SU-DHL-6 (cell line): ENCODE measurements around the gene ZSWIM5.
"Not testable (repeated sequence)": the region's sequence is repeated elsewhere in the genome, so short reads cannot be mapped to it uniquely, and the experiment has no call there.

Experiments
- H2AFZ ChIP-seq: fragments of 200-600 bp; sonication (generic); 2 replicates; pipeline ENCODE4 v1.6.1; 2014; ENCODE audit warnings: low read depth, mild to moderate bottlenecking, moderate library complexity, mixed read lengths, antibody characterized with exemption, low read length; ENCODE audit not compliant: severe bottlenecking
- H3F3A ChIP-seq: fragments of 200-600 bp; shearing (Covaris generic); 2 replicates; pipeline ENCODE4 v1.6.0; 2016; ENCODE audit warnings: antibody characterized with exemption, mild to moderate bottlenecking; ENCODE audit not compliant: insufficient read depth
- H3K27ac ChIP-seq: fragments of 200-600 bp; sonication (generic); 2 replicates; pipeline ENCODE4 v1.5.1; 2016; ENCODE audit warnings: low read depth, mild to moderate bottlenecking, low read length, moderate library complexity, mixed read lengths
- H3K27me3 ChIP-seq: fragments of 200-600 bp; sonication (generic), shearing (Covaris generic); 2 replicates; pipeline ENCODE4 v1.6.0; 2014; ENCODE audit warnings: mild to moderate bottlenecking, low read length
- H3K36me3 ChIP-seq: fragments of 200-600 bp; sonication (generic); 2 replicates; pipeline ENCODE4 v1.6.1; 2014; ENCODE audit warnings: mild to moderate bottlenecking, low read length, mixed read lengths
- H3K4me2 ChIP-seq: fragments of 300-600, 200-600 bp; shearing (Covaris generic), sonication (generic); 2 replicates; pipeline ENCODE4 v1.6.0; 2014; ENCODE audit warnings: low read length, low read depth, mild to moderate bottlenecking; ENCODE audit not compliant: poor library complexity, severe bottlenecking
- H3K4me3 ChIP-seq: fragments of 200-600 bp; sonication (generic); 2 replicates; pipeline ENCODE4 v1.5.1; 2014; ENCODE audit warnings: antibody characterized with exemption, low read length, mild to moderate bottlenecking, mixed read lengths; ENCODE audit not compliant: insufficient read depth, poor library complexity, severe bottlenecking
- H3K79me2 ChIP-seq: fragments of 200-600 bp; sonication (generic); 2 replicates; pipeline ENCODE4 v1.6.1; 2014; ENCODE audit warnings: mild to moderate bottlenecking, low read length, moderate library complexity; ENCODE audit not compliant: insufficient read depth
- H3K9ac ChIP-seq: fragments of 200-600 bp; sonication (generic); 2 replicates; pipeline ENCODE4 v1.7.0; 2014; ENCODE audit warnings: mild to moderate bottlenecking, low read length
- H3K9me2 ChIP-seq: fragments of 200-600 bp; sonication (generic); replicated peaks from 2 replicates; pipeline ENCODE4 v1.6.1; 2014; ENCODE audit warnings: low read length; ENCODE audit not compliant: insufficient read depth
- H3K9me3 ChIP-seq: fragments of 200-600 bp; sonication (generic); 2 replicates; pipeline ENCODE4 v1.6.1; 2014; ENCODE audit warnings: low read length, mixed read lengths; ENCODE audit not compliant: insufficient read depth
- H4K20me1 ChIP-seq: fragments of 200-600 bp; sonication (generic); 2 replicates; pipeline ENCODE4 v1.6.1; 2014; ENCODE audit warnings: low read depth, mild to moderate bottlenecking, antibody characterized with exemption, low read length, moderate library complexity, mixed read lengths
- EZH2phosphoT487 ChIP-seq: fragments of 200-600 bp; sonication (generic), shearing (Covaris generic); conservative IDR thresholded peaks from 2 replicates; pipeline ENCODE4 v1.6.1; 2018; ENCODE audit warnings: mild to moderate bottlenecking, antibody characterized with exemption, low read length, moderate library complexity, mixed read lengths
- TF ChIP-seq, protein P1 (sequence below): fragments of 200-600 bp; sonication (generic); IDR thresholded peaks from one replicate; pipeline ENCODE4 v1.5.1; 2017; ENCODE audit warnings: antibody characterized with exemption, mild to moderate bottlenecking, low read length, moderate library complexity; ENCODE audit not compliant: insufficient read depth, poor library complexity, severe bottlenecking

Gene ZSWIM5

DNA sequence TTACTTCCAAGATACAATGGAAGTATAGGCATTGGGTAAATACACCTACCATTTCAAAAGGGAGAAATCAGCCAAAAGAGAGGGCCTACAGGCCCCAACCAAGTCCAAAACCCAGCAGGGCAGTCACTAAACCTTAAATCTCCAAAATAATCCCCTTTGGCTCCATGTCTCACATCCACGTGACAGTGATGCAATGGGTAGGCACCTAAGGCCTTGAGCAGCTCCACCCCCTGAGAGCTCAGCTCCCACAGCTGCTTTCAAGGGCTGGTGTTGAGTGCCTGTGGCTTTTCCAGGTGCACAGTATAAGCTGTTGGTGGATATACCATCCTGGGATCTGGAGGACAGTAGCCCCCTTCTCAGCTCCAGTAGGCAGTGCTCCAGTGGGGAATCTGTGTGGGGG, 121.8 kb downstream of the ZSWIM5 start:
- no peaks in the 10 kb centered on the region for H3K79me2 ChIP-seq
- no peaks in the 10 kb centered on the region for H3K36me3 ChIP-seq
- no peak for TF ChIP-seq EZH2phosphoT487
- TF ChIP-seq, protein P1, sequence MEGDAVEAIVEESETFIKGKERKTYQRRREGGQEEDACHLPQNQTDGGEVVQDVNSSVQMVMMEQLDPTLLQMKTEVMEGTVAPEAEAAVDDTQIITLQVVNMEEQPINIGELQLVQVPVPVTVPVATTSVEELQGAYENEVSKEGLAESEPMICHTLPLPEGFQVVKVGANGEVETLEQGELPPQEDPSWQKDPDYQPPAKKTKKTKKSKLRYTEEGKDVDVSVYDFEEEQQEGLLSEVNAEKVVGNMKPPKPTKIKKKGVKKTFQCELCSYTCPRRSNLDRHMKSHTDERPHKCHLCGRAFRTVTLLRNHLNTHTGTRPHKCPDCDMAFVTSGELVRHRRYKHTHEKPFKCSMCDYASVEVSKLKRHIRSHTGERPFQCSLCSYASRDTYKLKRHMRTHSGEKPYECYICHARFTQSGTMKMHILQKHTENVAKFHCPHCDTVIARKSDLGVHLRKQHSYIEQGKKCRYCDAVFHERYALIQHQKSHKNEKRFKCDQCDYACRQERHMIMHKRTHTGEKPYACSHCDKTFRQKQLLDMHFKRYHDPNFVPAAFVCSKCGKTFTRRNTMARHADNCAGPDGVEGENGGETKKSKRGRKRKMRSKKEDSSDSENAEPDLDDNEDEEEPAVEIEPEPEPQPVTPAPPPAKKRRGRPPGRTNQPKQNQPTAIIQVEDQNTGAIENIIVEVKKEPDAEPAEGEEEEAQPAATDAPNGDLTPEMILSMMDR: no peak
- no peaks in the 10 kb centered on the region for H3K27me3 ChIP-seq
- H3K9me2 ChIP-seq: no peaks in the 10 kb centered on the region
- no peak overlapping the region for H3K4me2 ChIP-seq
- H3K9ac ChIP-seq: no peak overlapping the region
- no peak overlapping the region for H3K4me3 ChIP-seq
- no peaks in the 10 kb centered on the region for H3F3A ChIP-seq
- H2AFZ ChIP-seq: no peak overlapping the region
- no peaks in the 10 kb centered on the region for H4K20me1 ChIP-seq
- H3K27ac ChIP-seq: no peak overlapping the region
- H3K9me3 ChIP-seq: no peaks in the 10 kb centered on the region

DNA sequence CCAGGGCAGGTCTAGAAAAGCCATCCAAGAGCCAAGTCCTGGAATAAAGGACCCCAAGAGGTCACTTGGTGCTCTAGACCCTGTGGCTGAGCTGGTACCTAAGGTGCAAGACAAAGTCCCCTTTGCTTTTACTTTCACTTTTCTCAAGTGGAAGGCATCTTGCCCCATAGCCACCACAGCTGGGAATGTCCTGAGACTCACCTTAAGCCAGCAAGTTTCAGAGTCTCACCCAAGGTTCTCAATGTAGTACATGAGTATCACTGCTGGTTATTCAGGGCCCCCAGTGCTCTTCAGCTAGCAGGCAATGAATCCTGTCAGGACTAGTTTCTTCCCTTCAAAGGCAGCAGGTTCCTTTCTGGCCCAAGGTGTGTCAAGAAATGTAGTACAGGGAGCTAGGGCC, 126.9 kb downstream of the ZSWIM5 start:
- Histone ChIP-seq H3K9me3 (no peaks in the 10 kb centered on the region), H3K36me3 (no peaks in the 10 kb centered on the region), H2AFZ (no peak overlapping the region), H3K4me3 (no peak overlapping the region), H3K27me3 (no peaks in the 10 kb centered on the region), H3F3A (no peaks in the 10 kb centered on the region), H4K20me1 (no peaks in the 10 kb centered on the region), H3K79me2 (no peaks in the 10 kb centered on the region), H3K27ac (no peak overlapping the region), H3K9me2 (no peaks in the 10 kb centered on the region), H3K4me2 (no peak overlapping the region), H3K9ac (no peak overlapping the region)
- TF ChIP-seq EZH2phosphoT487: no peak
- TF ChIP-seq, protein P1: no peak

DNA sequence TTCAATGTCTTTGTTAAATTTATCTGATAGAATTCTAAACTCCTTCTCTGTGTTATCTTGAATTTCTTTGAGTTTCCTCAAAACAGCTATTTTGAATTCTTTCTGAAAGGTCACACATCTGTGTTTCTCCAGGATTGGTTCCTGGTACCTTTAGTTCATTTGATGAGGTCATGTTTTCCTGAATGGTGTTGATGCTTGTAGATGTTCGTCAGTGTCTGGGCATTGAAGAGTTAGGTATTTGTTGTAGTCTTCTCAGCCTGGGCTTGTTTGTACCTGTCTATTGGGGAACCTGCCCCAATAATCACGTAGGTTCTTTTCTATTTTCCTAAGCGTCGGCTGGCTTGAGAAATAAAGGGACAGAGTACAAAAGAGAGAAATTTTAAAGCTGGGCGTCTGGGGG, 129.4 kb downstream of the ZSWIM5 start:
- H3K27ac ChIP-seq, H2AFZ ChIP-seq, H3K79me2 ChIP-seq, H3K9ac ChIP-seq, H3F3A ChIP-seq, H3K9me3 ChIP-seq, H3K9me2 ChIP-seq, H3K4me3 ChIP-seq, H3K36me3 ChIP-seq, H3K4me2 ChIP-seq, H3K27me3 ChIP-seq, H4K20me1 ChIP-seq: not testable (repeated sequence)

DNA sequence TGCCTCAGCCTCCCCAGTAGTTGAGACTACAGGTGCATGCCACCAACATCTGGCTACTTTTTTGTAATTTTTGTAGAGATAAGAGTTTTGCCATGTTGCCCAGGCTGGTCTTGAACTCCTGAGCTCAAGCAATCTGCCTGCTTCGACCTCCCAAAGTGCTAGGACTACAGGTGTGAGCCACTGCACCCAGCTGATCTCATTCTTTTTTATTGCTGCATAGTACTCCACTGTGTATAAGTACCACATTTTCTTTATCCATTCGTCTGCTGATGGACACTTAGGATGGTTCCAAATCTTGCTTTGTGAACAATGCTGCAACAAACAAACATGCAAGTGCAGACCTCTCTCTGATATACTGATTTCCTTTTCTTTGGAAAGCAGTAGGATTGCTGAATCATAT, 134.8 kb downstream of the ZSWIM5 start:
- H3K36me3 ChIP-seq: no peaks in the 10 kb centered on the region
- no peaks in the 10 kb centered on the region for H3K27me3 ChIP-seq
- H4K20me1 ChIP-seq: no peaks in the 10 kb centered on the region
- H3K4me3 ChIP-seq: no peak overlapping the region
- TF ChIP-seq, protein P1: no peak
- no peak for TF ChIP-seq EZH2phosphoT487
- H3K79me2 ChIP-seq: no peaks in the 10 kb centered on the region
- H3K9ac ChIP-seq: no peak overlapping the region
- no peak overlapping the region for H2AFZ ChIP-seq
- no peaks in the 10 kb centered on the region for H3K9me3 ChIP-seq
- H3K9me2 ChIP-seq: no peaks in the 10 kb centered on the region
- no peak overlapping the region for H3K4me2 ChIP-seq
- H3K27ac ChIP-seq: no peak overlapping the region
- H3F3A ChIP-seq: no peaks in the 10 kb centered on the region
